Ovary (tissue), 9 donors: Measurements from ENCODE around the gene CD81. TPM values are rescaled to one million over a fixed set of nuclear protein-coding genes. Genes with fewer than 3 reads are reported as not detected.

ENCODE experiments used
- DNase-seq, 5 donors: peaks; one replicate each; pipeline ENCODE4 v3.0.0-alpha.2; 2019 to 2020
- H3K27ac ChIP-seq, 2 donors: fragments of 200-600 bp; one replicate each; pipeline versions ENCODE4 v1.5.1 to v1.8.0; 2019 to 2022
- H3K27me3 ChIP-seq: fragments of 200-600 bp; one replicate; pipeline ENCODE4 v1.8.0; 2022
- H3K36me3 ChIP-seq: fragments of 200-600 bp; sonication (generic); one replicate; pipeline ENCODE4 v1.5.1; 2019
- H3K4me1 ChIP-seq: one replicate; pipeline ENCODE4 v1.8.1; 2013; ENCODE audit warnings: mild to moderate bottlenecking, moderate library complexity; ENCODE audit not compliant: insufficient read depth
- H3K4me3 ChIP-seq: fragments of 200-600 bp; sonication (generic); one replicate; pipeline ENCODE4 v1.5.1; 2017
- H3K9me3 ChIP-seq, 2 donors: fragments of 200-600 bp in 1 of 2; sonication (generic) in 1 of 2; one replicate each; pipeline versions ENCODE4 v1.5.1 to v1.8.1; 2013 to 2019; ENCODE audit warnings: mild to moderate bottlenecking in 1 of 2, moderate library complexity in 1 of 2
- CTCF ChIP-seq, 3 donors: fragments of 450-650 bp in 2 of 3; fragments of 200-600 bp in 1 of 3; IDR thresholded peaks; one replicate each; pipeline versions ENCODE4 v1.5.1 to v1.8.0; 2016 to 2022; ENCODE audit warnings: antibody characterized with exemption in 3 of 3, mild to moderate bottlenecking in 1 of 3
- EP300 ChIP-seq: sonication (generic); formaldehyde crosslinking; IDR thresholded peaks from one replicate; pipeline ENCODE4 v1.6.1; 2017; ENCODE audit warnings: antibody characterized with exemption
- POLR2A ChIP-seq: fragments of 450-650 bp; IDR thresholded peaks from one replicate; pipeline ENCODE4 v1.6.1; 2017; ENCODE audit warnings: antibody characterized with exemption, mild to moderate bottlenecking, moderate library complexity
- WGBS, 3 donors: extraction: QIAGEN DNeasy Blood & Tissue Kit in 1 of 3; methylation state at CpG; one replicate each; pipeline versions ENCODE4 v1.1.5 to v1.1.7; 2013 to 2017; 5-methylcytosine and 5-hydroxymethylcytosine counted together
- intact Hi-C, 4 donors: fragments of 100-400 bp; cut with DNase I; formaldehyde crosslinking; loops; one replicate each; pipeline versions ENCODE4 v1.11.0 to v1.15.1; 2022 to 2023
- polyA plus RNA-seq, 2 donors: library from polyadenylated mRNA; stranded (reverse); fragments of 200-250 nt in 1 of 2; fragments of 350-450 nt in 1 of 2; fragmentation: Illumina TruSeq in 1 of 2; extraction: RNeasy Lipid Tissue Mini Kit (QIAGEN cat#74804) in 1 of 2; gene quantifications; one replicate each; pipeline ENCODE4 v1.2.3, GENCODE V29; 2013 to 2014
- total RNA-seq, 7 donors: library from RNA; depleted of rRNA in 2 of 7; stranded (reverse); fragments of >200 nt in 2 of 7; fragmentation: NEBNext Ultra II Directional in 3 of 7; extraction: Animal tissue kit (Norgen Biotek cat#: 25700) in 3 of 7; gene quantifications; one replicate each; pipeline versions ENCODE4 v1.1.0 to v1.2.4, GENCODE V29; 2016 to 2023
- donor health status: DM: no; HTN: no; CAD: no; lungs with moderate emphysema.
- donor health status: DM: no; HTN: no; CAD: no.
- donor health status: Bipolar disorder and iron deficiency.
- donor health status: DM: yes; HTN: yes; CAD: no.
- donor health status: DM: no; HTN: no; CAD: no.
- donor health status: DM: yes; HTN: yes; CAD: no.

The CD81 gene
- total and polyA plus RNA-seq, 9 donors: 206 to 723 (median 541) TPM

DNA sequence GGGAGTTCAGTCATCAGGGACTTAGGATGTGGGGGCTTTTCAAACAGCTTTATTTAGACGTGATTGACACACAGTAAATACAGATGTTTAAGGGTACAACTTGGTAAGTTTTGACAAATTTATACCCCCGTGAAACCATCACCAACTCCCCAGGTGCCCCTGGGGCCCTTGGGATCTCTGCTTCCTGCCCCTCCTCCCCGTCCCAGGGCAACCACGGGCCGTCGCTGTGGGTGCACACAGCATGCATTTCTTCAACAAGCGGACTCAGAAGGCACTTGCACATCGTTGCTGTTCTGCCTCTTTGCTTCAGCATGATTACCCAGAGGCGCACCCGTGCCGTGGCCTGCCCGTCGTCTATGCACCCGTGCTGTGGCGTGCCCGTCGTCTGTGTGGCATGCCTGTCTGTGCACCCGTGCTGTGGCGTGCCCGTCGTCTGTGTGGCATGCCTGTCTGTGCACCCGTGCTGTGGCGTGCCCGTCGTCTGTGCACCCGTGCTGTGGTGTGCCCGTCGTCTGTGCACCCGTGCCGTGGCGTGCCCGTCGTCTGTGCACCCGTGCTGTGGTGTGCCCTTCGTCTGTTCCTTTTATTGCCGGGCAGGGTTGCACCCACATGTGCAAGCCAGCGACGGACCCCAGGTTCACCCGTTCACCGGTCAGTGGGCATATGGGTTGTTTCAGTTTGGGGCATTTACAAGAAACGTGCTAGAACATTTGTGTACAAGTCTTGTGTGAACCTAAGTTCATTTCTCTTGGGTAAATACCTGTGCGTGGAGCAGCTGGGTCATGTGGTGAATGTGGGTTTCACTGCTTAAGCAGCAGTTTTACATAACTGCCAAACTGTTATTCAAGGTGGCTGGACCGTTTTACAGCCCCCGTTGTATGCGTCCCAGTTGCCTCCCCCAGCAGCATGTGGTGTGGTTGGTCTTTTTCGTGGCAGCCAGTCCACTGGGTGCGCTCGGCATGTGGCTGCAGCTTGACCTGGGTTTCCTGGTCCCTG, 8.3 kb downstream of the CD81 start:
- TF ChIP-seq POLR2A (no peak), CTCF (IDR thresholded peaks at IDR 0.05) (no peak), EP300 (no peak)
- DNase-seq: no peak
- Histone ChIP-seq H3K27me3 (no peaks in the 10 kb centered on the region), H3K36me3 (no peaks in the 10 kb centered on the region), H3K27ac (no peak overlapping the region), H3K4me1 (peaks cover 67% of the 10 kb centered on the region), H3K9me3 (no peaks in the 10 kb centered on the region), H3K4me3 (no peak overlapping the region)
- intact Hi-C loops: no loop called here
- whole genome bisulfite sequencing, 3 donors: 67 to 72% (median 70%) methylated on average over 47 to 48 of the region's 48 CpGs

DNA sequence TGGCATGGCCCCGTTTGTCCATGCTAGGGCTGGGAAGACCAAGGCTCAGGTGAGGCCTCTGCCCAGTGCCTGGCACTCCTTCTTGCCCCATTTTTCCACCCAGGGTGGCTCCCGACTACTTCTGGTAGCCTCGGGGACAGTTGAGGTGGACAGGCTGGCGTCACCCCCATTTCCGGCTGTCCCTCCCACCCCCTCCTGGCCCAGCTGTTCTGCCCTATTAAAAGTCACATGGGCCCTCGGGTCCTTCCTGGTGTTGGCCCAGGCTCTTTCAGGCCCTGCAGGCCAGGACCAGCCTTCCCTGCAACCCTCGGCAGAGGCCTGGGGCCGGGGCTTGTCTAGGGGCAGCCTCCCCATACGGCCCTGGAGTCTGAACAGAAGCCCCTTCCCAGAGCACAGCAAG, 9.5 kb downstream of the CD81 start:
- TF ChIP-seq POLR2A (no peak), CTCF (IDR thresholded peaks at IDR 0.05) (no peak), EP300 (no peak)
- H3K4me1 ChIP-seq: peaks cover 66% of the 10 kb centered on the region
- H3K27ac ChIP-seq: peak overlapping the region; percentile 4 to 40
- no peaks in the 10 kb centered on the region for H3K9me3 ChIP-seq
- no peak for DNase-seq
- no peaks in the 10 kb centered on the region for H3K36me3 ChIP-seq
- no peaks in the 10 kb centered on the region for H3K27me3 ChIP-seq
- H3K4me3 ChIP-seq: no peak overlapping the region
- intact Hi-C loops: no loop called here
- 38 to 47% (median 41%) methylated on average over 9 of the region's 9 CpGs for WGBS, 3 donors

DNA sequence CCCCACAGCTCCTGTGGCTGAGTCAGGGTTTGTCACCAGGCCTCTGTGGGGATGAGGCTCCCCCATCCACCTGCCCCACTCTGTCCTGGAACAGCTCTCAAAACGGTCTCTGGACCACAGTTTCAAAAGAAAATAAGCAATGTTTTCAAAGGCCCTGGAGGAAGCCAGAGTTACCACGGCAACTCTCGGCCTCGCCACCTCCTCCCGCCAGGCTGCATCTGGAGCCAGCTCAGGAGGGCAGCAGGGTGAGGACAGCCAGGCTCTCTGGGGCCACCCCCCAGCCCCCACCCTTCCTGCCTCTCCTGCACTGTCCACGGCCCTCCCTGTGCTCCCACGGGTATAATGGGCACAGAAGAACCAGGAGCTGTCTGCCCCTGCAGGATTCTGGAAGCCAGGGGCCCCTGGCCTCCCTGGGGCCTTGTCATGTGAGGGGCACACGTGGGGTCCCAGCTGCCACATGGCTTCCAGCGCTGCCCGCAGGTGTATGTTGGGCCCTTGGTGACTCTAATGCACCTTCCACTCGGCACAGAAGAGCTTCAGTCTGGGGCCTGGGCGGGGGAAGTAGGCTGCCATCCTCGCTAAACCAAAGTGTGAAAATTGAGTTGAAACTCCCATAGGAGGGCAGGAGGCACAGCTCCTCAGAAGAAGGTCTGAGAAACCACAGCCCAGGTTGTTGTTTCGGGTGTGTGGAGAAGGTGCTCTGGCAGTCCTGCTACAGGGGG, 10.3 kb downstream of the CD81 start:
- Histone ChIP-seq H3K9me3 (no peaks in the 10 kb centered on the region), H3K36me3 (no peaks in the 10 kb centered on the region), H3K4me1 (peaks cover 61% of the 10 kb centered on the region), H3K27ac (peak overlapping the region; percentile 4 to 40), H3K4me3 (no peak overlapping the region), H3K27me3 (no peaks in the 10 kb centered on the region)
- WGBS, 3 donors: 22 to 31% (median 24%) methylated on average over 14 of the region's 14 CpGs
- DNase-seq: peak in 3 of 5 donors; percentile 54 to 64 (median 55)
- intact Hi-C loops: no loop called here
- TF ChIP-seq CTCF (IDR thresholded peaks at IDR 0.05): no peak

- Histone ChIP-seq H3K4me3 (no peak overlapping the region), H3K4me1 (peaks cover 53% of the 10 kb centered on the region), H3K27ac (peak overlapping the region; percentile 21 to 51), H3K9me3 (no peaks in the 10 kb centered on the region), H3K36me3 (no peaks in the 10 kb centered on the region), H3K27me3 (no peaks in the 10 kb centered on the region)
- DNase-seq: no peak
- intact Hi-C loops: no loop called here
- TF ChIP-seq POLR2A (no peak), CTCF (IDR thresholded peaks at IDR 0.05) (no peak), EP300 (no peak)
- WGBS, 3 donors: 63 to 68% (median 67%) methylated on average over 10 to 15 of the region's 15 CpGs
Measured at GRCh38 chr11:2388431-2389376, 11.6 kb downstream of the CD81 start.
